GM19438 (cell line): Measurements from ENCODE around the gene APAF1.
"Not testable (repeated sequence)": the region's sequence is repeated elsewhere in the genome, so short reads cannot be mapped to it uniquely, and the experiment has no call there.

Source experiments
- ATAC-seq: cut with Tn5 transposase; IDR thresholded peaks from one replicate; pipeline ENCODE4 v1.9.1; 2021; ENCODE audit warnings: low read depth; ENCODE audit not compliant: unreplicated experiment

The APAF1 gene

DNA sequence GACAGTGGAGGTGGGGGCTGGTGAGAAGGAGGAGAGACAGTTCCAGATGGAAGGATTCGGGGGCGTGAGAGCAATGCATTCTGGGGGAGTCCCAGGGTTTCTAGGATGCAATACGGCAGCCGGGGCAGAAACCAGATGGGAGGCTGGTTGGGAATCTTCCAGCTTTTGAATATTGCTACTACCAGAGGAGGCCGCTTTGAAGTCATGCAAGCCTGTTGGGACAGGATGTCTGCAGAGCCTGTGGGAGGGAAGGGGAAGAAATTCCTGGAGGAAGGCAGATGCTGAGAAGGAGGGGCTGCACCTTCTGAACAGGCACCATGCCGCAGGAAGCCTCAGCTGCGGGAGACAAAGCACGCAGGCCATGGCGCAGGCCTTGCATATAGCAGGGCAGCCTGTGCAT is 105.4 kb downstream of the APAF1 start:
- no peak for ATAC-seq

DNA sequence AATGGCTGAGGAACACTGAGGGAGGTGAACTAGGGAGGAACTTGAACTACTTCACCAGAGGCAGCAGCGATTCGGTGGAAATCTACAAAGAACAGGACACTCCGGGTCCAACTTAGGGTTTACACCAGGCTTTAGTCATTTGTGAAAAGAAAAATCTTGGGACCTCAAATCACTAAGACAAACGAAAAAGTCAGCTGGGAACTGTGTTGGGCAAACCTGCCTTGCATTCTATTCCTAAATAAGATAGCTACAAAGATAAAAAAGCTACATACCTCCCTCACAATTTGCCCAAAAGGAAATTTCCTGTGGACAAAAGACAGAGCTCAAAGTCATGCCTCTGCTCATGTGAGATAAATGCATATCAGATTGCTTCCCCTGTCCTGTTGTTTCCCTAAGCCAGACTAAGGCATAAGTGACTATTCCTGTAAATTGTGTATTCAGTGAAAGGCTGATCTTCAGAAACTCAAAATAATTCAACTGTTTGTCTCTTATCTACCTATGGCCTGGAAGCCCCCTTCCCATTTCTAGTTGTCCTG is 106.6 kb downstream of the APAF1 start:
- ATAC-seq, result no peak

DNA sequence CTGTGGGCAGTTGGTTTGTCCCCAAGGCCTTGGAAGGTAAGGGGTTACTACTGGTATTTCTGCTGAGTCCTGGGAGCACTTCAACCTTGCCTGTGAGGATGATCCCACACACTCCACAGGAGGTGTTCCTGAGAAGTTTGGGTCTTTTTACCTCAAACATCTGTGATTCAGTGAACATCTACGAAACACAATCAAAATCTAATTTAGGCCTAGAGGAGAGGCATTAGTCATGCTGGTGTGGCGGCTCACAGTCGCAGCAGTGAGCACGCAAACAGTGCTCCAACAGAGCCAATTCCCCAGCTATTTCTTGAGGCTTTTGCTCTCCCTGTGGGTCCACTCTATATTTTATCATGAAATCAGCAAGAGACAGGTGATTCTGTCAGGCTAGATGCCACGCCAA is 107.6 kb downstream of the APAF1 start:
- ATAC-seq, result no peak

DNA sequence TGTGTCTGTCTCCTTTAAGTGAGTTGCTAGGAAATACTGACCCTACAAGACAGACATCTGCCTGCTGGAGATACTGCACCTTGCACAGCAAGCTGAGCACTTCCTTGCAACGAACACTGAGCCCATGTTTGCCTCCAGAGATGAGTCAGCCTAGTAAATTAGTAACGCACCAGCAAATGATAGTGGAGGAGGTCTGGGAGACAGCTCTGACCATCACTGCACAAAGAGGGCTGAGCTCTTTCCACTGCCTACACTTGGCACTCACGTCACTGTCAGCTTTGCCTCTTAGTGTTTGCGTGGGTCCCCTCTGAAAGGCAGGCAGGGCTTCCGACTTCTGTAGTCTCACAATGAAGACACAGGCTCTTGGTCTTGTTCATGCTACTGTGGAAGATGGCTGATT is 109.0 kb downstream of the APAF1 start:
- ATAC-seq, result peak; percentile 100

DNA sequence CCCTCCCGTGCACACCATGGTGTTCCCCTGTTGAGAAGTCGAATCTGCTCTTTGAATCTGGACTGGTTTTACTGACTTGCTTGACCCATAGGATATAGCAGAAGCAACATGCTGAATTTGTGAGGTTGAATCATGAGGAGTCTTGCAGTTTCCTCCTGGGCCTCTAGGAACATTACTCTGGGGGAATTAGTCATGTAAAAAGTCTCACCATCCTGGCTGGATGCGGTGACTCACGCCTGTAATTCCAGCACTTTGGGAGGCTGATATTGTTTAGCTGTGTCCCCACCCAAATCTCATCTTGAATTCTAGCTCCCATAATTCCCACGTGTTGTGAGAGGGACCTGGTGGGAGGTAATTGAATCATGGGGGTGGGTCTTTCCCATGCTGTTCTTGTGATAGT is 110.8 kb downstream of the APAF1 start:
- ATAC-seq, result not testable (repeated sequence)

DNA sequence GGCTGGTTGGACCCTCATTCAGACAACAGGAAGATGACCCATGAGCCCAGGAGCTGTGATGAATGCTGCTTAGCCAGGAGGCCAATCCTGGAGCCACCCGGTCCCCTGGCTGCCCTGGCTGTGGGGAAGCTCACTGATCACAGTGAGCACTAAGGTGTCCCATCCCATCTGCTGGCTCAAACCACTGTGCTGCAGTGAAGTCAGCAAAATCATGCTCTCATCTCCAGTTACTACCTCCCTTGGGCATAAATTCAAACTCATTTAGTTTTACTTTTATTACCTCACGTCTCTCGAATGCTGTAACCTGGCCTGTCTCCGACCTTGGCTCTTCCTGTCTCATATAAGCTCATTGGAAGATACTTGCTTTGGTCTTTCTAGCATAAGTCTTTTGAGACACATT is 112.4 kb downstream of the APAF1 start:
- ATAC-seq, result no peak

DNA sequence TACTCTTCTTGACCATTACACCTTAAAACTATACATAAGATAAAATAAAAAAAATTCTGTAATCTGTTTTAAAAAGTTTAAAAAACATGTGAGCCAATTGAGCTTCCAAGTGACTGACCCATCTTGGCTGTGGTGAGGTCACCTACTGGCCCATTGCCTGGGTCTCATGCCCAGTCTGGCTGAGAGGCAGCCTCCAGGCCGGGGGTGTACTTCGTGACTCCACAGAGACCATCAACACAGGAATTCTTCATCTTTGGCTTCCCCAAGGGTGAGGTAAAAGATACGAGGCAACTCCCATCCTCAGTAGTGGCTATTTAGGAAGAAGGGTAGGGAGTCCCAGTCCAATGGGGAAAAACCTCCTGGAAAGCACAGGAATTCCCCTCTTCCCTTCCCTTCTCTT is 113.2 kb downstream of the APAF1 start:
- no peak for ATAC-seq

DNA sequence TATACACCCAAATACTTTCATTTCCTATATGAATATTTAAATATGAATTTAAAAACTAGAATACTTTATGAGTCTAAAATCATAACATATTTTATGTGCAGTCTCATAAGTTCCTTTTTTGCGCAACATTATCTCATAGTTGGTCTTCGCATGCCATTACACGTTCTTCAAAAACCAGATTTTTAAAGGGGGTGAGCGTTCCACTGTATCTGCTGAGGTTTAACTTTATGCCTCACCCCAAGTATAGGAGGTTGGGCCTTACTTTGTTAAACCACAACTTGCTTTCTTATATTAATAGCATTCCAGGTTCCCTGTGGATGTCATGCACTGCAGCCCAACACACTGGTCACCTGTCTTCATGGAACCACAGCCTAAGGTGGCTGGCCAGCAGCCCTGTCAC is 118.6 kb downstream of the APAF1 start:
- ATAC-seq, result no peak

DNA sequence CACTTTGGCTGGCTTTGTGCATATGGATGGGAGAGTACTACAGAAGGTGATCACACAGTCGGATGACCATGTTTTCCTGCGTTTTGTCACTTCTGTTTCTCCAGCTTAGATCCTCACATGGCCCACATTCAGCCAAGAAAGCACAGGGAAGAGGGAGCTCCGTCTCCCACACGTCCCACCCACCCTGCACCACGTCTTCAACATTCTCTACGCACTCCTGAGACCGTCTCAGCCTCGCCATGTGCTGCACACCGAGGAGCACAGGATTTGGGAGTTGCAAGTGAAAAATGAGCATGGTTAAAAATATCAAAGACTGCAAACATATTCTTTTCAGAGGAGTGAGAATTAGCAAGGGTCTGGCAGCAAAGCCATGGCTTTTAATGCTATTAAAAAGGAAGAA is 122.2 kb downstream of the APAF1 start:
- no peak for ATAC-seq

DNA sequence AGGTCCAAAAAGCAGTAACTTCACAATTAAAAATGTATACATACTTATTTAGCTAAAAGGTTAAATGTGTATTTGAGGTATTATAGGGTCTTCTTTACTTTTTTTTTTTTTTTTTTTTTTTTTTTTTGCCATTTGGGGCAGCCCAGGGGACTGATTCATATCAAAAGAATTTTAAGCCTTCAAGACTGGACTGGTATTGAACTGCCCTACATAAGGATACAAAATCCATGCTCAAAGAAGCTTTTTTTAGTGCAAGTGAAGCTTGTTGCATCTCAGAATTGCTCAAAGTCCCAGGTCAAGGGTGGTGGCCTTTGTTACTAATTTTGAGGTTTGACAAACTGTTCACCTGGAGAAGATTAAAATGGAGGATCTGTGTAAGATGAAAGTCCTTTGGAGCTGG is 124.0 kb downstream of the APAF1 start:
- no peak for ATAC-seq

DNA sequence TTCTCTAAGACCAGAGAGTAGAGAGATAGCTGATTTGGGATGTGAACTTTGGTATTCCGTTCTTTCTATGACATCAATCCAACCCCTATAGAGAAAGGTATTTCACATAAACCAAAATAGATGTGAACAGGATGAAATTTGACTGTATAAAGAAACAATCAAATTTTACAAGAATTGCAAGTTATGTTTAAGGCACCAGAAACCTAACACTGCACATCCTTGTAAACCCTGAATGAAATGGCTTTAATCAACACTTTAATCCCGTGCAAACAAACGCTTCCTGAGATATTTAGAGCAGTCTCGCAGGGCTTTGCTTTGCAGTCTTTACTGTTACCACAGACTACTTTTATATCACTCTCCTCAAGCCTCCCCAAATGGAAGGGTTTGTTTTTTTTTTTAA is 125.1 kb downstream of the APAF1 start:
- ATAC-seq, result no peak

DNA sequence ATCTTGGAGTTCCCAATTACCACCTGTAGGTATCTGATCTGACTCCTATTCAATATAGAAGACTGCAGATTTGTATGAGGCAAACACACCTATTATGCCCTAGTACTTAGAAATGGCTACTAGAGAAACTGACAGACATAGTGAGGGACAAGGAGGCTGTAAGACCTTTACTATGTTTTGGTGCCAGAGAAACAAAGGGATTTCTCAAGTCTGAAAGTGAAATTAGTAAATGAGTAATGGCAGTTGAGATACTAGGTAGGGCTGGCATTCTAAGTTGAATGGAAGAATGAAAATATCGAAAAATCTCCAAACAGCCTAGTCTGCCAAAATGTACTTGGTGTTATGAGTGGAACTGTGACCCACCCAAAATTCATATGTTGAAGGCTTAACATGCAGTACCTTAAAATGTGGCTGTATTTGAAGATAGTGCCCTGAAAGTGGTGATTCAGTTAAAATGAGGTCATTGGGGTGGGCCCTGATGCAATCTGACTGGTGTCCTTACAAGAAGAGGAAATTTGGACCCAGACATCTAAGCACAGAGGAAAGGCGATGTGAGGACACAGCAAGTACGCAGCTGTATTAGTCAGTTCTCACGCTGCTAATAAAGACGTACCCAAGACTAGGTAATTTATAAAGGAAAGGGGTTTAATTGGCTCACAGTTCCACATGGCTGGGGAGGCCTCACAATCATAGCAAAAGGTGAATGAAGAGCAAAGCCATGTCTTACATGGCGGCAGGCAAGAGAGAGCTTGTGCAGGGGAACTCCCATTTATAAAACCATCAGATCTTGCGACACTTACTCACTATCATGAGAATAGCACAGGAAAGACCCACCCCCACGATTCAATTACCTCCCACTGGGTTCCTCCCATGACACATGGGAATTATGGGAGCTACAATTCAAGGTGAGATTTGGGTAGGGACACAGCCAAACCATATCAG is 127.0 kb downstream of the APAF1 start:
- no peak for ATAC-seq

DNA sequence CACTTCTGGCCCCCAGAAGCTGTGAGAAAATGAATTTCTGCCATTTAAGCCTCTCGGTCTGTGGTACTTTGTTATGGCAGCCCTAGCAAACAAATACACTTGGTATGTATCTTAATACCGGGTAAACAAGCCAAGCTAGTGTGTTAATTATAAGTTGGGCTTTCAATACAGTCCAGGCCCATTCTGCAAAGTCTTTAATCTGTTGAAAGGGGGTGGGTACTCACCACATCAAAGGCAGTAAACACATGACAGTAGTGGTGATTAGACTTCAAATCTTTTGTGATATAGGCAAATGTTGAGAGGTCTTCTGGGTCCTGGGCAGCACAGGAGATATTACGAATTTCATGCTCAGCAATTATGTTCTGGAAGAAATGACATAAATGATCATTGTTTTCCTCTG is 127.7 kb downstream of the APAF1 start:
- ATAC-seq, result no peak

DNA sequence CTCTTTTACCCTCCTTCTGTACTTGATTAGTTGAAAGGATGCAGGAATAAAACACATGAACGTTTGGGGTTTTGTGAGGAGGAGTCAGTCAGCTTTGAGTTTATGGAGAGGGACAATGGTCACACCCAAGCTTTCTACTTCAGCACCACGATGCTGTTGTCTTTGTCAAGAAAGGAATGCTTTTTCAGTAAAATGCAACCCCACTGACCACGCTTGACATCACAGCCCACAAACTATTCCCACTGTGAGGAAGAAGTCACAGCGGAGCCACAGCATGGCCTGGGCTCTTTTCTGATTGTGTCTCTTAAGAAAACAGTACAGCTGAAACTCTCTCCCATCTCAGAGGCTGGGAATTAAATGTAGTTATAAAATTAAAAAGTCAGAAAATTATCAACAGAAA is 135.2 kb downstream of the APAF1 start:
- no peak for ATAC-seq

DNA sequence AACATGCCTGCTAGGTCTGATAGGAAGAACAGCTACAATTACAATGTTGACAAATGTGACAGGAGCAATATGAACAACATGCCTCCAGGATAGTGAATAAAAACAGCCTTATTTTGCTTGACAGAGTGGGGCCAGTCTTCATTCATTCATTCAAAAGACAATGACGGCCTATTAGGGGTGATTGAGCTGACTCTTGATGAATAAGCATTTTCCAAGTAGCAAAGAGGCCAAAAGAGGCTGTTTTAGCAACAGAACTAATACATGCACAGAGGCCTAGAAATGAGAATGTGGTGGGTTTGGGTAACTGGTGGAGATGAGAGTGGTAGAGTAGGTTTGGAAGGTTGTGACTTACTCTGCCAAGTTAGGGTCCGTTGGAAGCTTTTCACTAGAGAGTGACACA is 138.3 kb downstream of the APAF1 start:
- no peak for ATAC-seq
